HG03571 (cell line): ENCODE measurements around the gene IER2.
"Not testable (repeated sequence)": the region's sequence is repeated elsewhere in the genome, so short reads cannot be mapped to it uniquely, and the experiment has no call there.

Experiments used
- ATAC-seq: cut with Tn5 transposase; IDR thresholded peaks from one replicate; pipeline ENCODE4 v1.9.1; 2021; ENCODE audit not compliant: unreplicated experiment

The IER2 gene

DNA sequence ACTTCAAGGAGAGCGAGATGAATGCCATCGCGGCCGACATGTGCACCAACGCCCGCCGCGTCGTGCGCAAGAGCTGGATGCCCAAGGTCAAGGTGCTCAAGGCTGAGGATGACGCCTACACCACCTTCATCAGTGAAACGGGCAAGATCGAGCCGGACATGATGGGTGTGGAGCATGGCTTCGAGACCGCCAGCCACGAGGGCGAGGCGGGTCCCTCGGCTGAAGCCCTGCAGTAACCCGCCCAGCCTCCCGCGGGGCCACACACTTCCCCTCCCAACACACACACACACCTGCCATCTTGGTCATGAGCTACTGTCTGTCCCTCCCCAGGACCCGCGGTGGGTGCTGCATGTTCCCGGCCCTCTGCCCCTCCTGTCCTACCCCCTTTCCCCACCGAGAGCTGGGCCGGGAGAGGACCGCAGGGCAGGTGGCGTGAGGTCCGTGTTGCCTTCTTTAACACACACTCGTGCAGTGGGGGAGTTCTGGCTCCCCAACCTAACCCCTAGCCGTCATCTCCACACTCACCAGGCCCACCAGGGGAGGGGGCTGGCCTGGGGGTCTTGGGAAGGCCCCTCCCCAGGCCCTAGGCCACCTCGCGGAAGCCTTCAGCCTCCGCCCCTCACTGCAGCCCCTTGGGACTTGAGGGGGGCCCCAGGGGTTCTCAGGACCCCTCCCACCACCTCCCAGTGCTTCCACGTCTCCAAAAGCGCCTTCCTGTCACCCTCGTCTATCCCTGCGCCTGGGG, 11.9 kb upstream of the IER2 start:
- ATAC-seq: no peak

DNA sequence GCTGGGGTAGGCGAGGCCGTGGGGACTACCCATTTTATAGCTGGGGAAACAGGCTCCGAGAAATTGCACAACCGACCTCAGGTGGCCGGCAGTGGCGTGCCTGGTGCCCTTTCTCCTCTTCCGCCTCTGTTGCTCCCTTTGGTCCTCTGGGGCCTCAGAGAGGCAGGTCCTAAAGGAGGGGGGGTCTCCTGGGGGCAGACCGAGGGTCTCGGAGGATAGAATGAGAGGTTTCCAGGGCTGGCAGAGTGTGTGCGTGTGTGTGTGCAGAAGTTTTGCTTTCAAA, 11.4 kb upstream of the IER2 start:
- ATAC-seq: no peak

- no peak for ATAC-seq
Measured at GRCh38 chr19:13139633-13140311, 10.4 kb upstream of the IER2 start.

- ATAC-seq: no peak
Measured at GRCh38 chr19:13146763-13147563, 3.2 kb upstream of the IER2 start.

DNA sequence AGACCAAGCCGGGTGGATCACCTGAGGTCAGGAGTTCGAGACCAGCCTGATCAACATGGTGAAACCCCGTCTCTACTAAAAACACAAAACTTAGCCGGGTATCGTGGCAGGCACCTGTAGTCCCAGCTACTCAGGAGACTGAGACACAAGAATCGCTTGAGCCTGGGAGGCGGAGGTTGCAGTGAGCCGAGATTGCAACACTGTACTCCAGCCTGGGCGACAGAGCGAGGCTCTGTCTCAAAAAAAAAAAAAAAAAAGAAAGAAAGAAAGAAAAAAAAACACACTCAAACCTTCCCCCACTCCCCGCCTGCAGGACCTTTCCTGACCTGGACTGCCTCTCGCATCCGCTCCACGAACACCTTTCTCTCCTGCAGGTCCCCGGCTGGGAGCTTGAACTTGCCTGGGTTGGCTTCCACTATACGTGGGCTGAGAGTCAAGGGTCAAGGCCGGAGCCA, 1.0 kb upstream of the IER2 start:
- not testable (repeated sequence) for ATAC-seq

GRCh38 chr19:13149628-13150186, 504 bp upstream of the IER2 start:
- ATAC-seq: no peak

GRCh38 chr19:13150931-13151604, 857 bp downstream of the IER2 start:
- no peak for ATAC-seq

DNA sequence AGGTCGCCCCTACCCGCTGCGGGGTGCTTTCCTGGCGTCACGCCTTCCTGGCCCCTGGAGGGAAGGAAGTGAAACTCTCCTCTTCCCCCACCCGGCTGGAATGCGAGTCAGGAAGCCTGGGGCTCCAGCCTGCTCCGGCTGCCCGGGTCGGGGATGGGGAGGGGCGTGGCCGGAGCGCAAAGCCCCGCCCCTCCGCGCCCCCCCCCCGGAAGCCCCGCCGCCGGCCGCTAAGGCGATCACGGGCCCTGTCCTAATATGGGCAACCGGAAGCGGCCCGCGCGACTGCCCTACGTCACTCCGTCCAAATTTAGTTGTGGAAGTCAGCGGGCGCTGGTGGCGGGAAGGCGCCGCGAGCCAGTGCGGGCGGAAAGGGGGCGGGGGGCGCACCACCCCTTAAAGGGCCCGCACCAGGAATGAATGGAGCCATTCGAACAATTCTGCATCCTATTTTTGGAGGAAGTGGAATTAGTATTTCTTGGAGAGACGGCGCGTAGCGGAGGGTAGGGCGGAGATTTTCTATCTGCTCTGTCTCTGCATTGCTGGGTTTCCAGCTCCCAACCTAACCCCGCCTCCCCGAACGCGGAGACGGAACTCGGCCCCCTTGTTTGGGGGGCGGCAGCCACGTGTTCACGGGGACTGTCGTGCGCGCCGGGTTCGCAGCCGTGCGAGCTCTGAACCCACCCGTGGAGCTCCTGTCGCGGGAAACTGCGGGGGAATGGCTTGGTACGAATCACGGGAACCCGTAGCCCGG, 1.6 kb downstream of the IER2 start:
- peak; percentile 30 for ATAC-seq

DNA sequence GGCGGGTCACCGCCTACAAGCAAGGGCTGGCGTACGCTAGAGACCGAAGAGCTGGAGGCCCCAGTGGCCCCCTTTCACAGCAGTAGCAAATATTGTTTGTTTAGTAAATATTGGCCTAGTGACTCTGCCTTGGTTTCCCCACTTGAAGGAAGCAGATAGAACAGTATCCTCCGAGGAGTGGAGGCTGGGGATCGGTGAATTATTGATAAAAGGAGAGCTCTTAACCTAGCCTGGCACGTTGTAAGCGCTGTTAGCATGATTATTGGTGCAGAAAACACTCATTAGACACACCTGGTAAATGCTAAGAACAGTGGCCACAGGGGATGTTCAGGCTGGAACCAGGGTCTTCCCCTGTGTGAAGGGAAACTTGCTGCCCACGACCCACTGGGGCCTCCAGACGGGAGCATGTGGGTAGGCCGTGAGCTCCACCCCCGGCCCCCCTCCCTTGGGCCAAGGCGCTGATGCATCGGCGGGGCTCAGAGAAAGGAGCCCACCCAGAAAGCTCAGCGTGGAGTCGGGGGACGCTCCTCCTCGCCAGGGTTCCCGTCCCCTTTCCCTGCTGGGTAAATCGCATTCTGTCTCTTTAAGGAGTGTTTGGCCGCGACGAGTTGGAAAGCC, 2.3 kb downstream of the IER2 start:
- peak; percentile 2 for ATAC-seq

DNA sequence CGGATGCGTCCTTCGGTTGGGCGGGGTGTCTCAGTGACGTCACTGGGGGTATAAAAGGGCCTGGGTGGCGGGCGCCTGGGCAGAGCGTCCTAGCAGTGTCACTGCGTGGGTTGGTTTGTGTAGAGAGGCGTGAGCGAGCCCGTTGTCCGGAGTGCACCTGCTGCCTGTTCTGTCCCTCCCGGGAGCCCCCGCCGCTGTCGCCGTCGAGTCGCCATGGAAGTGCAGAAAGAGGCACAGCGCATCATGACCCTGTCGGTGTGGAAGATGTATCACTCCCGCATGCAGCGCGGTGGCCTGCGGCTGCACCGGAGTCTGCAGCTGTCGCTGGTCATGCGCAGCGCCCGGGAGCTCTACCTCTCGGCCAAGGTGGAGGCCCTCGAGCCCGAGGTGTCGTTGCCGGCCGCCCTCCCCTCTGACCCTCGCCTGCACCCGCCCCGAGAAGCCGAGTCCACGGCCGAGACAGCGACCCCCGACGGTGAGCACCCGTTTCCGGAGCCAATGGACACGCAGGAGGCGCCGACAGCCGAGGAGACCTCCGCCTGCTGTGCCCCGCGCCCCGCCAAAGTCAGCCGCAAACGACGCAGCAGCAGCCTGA, 2.9 kb downstream of the IER2 start:
- peak; percentile 17 for ATAC-seq

- no peak for ATAC-seq
Measured at GRCh38 chr19:13153569-13154240, 3.5 kb downstream of the IER2 start.

- ATAC-seq: no peak
Measured at GRCh38 chr19:13154241-13154778, 4.1 kb downstream of the IER2 start.

GRCh38 chr19:13154911-13155471, 4.8 kb downstream of the IER2 start:
- ATAC-seq: no peak

DNA sequence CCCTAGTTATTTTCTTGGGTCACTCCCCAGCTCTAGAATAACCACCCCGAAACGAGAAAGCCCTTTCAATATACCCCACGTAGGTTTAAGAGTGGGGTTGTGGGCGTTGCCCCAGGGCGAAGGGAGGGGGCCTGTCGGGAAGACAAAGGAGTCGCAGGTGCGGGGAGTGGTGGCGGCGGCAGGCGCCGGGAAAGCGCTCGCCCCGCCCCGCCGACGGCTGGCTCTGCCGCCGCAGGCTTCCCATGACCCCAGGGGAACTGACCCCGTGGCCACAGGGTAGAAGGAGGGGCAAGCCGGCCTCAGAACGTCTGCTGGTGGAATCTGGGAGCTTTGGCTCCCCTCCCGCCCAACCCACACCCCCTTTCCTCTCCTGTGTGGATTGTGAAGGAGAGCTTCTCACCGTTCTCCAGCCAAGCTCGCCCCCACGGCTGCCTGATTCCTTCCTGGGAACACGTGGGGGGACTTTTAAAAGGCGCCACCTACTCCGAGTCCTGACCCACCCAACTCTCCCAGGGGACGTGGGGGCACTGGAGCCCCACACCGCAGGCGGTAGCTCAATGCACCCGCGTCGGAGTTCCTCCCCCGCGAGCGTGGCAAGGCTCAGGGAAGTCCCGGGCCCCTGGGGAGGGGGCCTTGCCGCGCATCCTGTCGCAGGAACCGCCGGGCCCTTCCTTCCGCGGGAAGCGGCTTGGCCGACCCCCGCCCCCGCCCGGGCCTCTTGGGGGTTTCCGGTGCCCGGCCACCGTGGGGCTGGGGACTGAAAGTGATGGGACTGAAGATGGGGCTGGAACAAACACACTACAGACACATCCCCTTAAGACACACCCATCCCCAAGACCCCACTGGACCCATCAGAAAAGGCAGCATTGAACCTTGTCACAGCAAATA, 5.5 kb downstream of the IER2 start:
- ATAC-seq: peak; percentile 25

- ATAC-seq: no peak
Measured at GRCh38 chr19:13159713-13160112, 9.5 kb downstream of the IER2 start.

DNA sequence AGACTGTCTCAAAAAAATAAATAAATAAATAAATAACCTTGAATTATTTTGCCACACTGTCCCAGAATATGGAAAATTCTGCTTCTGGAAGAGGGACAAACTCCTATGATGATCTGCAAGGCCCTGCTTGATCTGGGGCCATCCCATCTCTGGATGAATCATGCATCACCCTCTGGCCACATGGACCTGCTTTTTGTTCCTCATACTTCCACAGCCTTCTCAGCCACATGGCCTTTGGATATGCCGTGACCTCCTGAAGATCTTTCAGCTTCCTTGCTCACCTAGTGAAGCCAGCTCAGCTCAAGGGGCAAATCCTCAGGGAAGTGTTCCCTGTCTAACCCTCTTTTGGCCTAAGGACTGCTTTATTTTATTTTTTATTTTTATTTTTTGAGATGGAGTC, 10.3 kb downstream of the IER2 start:
- no peak for ATAC-seq
